GM12874 (cell line): ENCODE data around the gene PCP2.

ENCODE experiments used
- TF ChIP-seq, protein P1 (sequence below): IDR thresholded peaks from 2 replicates; pipeline ENCODE4 v1.5.1; 2011; ENCODE audit warnings: low read depth, mild to moderate bottlenecking, control low read depth, low read length, moderate library complexity; ENCODE audit not compliant: insufficient read depth

PCP2 gene

DNA sequence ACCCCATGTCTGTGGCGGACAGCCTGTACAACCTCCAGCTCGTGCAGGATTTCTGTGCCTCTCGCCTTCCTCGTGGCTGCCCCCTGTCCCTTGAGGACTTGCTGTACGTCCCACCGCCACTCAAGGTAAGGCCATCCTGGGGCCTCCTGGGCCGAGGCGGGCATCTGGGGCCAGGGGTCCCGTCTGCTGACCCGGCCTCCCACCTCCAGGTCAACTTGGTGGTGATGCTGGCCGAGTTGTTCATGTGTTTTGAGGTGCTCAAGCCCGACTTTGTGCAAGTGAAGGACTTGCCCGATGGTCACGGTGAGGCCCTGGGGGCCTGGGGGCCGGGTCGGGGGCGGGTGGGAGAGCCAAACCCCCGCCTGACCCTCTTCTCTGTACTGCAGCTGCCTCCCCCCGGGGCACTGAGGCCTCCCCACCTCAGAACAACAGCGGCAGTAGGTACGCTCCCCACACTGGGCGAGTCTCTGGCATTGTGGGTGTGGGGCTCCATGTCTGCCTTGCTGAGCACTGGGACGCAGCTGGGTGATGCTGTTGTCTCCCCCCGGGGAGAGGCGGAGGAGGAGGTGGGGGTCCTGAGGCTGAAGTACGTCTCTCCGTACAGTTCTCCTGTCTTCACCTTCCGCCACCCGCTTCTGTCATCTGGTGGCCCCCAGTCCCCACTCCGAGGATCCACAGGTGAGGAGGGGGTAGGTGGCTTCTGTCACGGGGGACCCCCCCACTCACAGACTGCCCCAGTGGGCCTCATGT, 22.9 kb downstream of the PCP2 start:
- TF ChIP-seq, protein P1, sequence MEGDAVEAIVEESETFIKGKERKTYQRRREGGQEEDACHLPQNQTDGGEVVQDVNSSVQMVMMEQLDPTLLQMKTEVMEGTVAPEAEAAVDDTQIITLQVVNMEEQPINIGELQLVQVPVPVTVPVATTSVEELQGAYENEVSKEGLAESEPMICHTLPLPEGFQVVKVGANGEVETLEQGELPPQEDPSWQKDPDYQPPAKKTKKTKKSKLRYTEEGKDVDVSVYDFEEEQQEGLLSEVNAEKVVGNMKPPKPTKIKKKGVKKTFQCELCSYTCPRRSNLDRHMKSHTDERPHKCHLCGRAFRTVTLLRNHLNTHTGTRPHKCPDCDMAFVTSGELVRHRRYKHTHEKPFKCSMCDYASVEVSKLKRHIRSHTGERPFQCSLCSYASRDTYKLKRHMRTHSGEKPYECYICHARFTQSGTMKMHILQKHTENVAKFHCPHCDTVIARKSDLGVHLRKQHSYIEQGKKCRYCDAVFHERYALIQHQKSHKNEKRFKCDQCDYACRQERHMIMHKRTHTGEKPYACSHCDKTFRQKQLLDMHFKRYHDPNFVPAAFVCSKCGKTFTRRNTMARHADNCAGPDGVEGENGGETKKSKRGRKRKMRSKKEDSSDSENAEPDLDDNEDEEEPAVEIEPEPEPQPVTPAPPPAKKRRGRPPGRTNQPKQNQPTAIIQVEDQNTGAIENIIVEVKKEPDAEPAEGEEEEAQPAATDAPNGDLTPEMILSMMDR, result no peak

DNA sequence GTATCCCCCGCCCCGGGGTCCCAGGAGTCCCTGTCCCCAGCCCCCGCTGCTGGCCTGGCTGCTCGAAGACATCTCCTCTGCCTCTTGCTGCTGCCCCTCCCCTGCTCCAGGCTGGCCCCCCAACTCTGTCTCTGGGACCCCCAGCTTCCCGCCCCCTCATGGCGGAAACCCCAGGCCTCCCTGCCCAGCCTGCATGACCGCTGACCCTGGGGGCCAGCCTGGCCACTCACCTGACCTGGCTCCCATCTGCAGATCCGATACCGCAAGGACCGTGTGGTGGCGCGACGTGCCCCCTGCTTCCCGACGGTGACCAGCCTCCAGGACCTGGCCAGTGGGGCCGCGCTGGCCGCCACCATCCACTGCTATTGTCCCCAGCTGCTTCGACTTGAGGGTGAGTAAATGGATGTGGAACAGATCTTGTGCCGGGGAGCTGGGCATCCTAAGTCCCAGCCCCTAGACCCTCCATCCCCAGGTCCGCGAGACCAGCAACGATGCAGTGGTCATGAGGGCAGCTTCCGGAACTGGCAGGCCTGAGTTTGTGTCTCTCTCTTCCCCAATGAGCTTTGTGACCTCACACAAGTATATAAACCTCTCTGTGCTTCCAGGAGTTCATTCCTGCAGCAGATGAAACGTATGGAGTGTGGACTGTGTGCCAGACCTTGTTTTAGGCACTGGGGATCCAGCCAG, 25.5 kb downstream of the PCP2 start:
- TF ChIP-seq, protein P1, result no peak

DNA sequence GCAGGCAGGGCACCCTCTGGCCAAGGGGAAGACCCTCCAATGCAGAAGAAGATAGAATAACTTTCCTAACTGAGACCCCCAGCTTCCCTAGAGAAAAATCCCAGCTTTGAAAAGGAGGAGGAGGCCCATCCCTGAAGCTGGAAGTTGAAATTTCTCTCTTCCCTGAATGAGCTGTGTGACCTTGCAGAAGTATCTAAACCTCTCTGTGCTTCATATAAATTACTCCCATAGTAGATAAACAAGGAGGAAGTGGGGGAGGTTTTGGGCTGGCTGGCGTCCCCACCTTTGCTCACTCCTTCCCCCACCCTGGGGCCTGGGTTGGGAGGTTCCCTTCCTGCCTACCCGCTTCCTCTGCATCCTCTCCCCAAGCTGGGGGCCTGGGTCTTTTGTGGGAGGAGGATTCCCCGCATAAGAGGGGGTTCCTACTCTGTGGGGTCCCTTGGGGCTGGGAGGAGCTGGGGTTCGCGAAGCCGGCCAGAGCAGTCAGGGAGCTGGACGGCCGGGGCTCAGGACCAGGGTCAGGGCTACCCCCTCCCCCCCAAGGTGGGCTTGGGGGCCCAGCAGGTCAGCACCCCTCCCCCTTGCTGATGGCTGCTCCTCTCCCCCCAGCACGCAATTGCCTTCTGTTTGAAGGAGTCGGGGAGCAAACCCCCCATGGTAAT, 26.2 kb downstream of the PCP2 start:
- TF ChIP-seq, protein P1, result no peak

DNA sequence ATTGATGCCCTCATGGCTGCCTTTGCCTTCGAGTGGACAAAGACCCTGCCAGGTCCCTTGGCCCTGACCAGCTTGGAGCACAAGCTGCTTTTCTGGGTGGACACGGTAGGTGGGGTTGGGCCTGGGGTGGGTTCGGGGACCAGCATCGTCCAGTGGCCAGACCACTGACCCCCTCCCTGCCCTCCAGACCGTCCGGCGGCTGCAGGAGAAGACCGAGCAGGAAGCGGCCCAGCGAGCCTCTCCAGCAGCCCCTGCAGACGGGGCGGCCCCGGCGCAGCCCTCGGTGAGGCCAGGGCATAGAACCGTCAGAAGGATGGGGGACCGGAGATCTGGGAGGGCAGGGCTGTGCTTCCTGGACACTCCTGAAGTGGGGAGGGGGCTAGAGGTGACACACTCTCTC, 27.2 kb downstream of the PCP2 start:
- TF ChIP-seq, protein P1, result no peak

DNA sequence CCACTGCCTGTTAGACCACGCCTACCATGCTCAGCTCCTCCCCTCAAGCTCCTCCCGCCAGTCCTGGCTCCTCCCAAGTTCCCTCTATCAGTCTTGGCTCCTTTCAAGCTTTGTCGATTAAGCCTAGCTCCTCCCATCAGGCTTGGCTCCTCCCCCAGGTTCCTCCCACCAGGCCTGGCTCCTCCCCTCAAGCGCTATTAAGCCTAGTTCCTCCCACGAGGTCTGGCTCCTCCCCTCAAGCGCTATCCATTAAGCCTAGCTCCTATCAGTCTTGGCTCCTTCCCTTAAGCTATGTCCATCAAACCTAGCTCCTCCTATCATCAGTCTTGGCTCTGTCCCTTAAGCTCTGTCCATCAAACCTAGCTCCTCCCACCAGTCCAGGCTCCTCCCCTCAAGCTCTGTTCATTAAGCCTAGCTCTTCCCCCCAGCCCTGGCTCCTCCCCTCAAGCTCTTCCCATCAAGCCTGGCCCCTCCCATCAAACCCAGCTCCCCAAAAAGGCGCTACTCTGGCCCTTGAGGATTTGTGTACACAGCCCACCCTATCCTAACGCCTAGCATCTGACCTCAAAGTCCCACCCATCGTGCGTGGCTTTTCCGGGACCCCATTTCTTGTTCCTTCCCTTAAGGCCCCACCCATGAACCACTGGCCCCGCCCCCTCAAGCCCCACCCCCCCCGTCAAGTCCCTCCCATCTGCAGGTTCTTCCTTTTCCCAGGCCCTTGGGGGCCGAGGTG, 27.9 kb downstream of the PCP2 start:
- TF ChIP-seq, protein P1, result no peak

DNA sequence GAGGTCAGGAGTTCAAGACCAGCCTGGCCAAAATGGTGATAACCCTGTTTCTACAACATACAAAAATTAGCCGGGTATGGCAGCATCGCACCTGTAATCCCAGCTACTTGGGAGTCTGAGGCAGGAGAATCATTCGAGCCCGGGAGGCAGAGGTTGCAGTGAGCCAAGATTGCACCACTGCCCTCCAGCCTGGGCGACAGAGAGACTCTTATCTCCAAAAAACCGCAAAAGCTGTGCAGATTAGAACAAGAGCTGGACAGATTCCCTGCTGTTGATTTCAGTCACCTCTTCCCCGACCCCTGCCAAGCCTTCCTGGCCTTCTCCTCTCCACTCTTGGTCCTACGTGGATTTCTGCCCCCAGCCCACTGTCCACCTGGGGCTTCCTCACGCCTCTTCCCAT, 29.6 kb downstream of the PCP2 start:
- TF ChIP-seq, protein P1, result no peak

DNA sequence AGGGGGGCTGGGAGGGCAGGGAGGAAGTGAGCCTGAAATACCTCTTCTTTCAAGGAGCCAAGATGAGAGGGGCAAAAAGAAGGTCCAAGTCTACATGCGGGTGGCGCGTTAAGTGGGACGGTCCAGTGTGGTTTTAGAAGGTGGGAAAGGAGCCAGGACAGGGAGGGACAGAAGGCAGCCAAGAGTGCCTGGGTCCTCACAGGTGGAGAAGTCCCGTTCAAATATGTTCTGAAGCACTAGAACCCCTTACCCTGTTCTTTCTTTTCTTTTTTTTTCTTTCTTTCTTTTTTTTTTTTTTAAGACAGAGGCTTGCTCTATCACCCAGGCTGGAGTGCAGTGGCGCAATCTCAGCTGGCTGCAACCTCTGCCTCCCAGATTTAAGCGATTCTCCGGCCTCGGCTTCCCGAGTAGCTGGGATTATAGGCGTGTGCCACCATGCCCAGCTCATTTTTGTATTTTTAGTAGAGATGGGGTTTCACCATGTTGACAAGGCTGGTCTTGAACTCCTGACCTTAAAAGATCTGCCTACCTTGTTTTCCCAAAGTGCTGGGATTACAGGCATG, 30.5 kb downstream of the PCP2 start:
- TF ChIP-seq, protein P1, result no peak
